Vagina (tissue), 2 donors: Measurements from ENCODE around the gene RNF115. TPM values are rescaled to one million over a fixed set of nuclear protein-coding genes. Genes with fewer than 3 reads are reported as not detected.

Source experiments
- DNase-seq, 2 donors: peaks; one replicate each; pipeline ENCODE4 v3.0.0-alpha.2; 2017; ENCODE audit errors: extremely low spot score in 2 of 2
- H3K27ac ChIP-seq: fragments of 200-600 bp; sonication (generic); one replicate; pipeline ENCODE4 v1.5.1; 2019
- H3K27me3 ChIP-seq: fragments of 200-600 bp; sonication (generic); one replicate; pipeline ENCODE4 v1.5.1; 2019
- H3K36me3 ChIP-seq, 2 donors: fragments of 200-600 bp; sonication (generic); one replicate each; pipeline ENCODE4 v1.5.1; 2017 to 2019
- H3K4me1 ChIP-seq: fragments of 200-600 bp; sonication (generic); one replicate; pipeline ENCODE4 v1.5.1; 2019
- H3K4me3 ChIP-seq, 2 donors: fragments of 200-600 bp; sonication (generic); 1 replicate in 1 of 2; 2 replicates in 1 of 2; pipeline ENCODE4 v1.5.1; 2016 to 2019
- H3K9me3 ChIP-seq: fragments of 200-600 bp; sonication (generic); one replicate; pipeline ENCODE4 v1.5.1; 2019
- CTCF ChIP-seq, 3 experiments: fragments of 450-650 bp in 2 of 3; fragments of 200-600 bp in 1 of 3; sonication (generic) in 1 of 3; IDR thresholded peaks; one replicate each; pipeline ENCODE4 v1.5.1; 2017 to 2019; ENCODE audit warnings: antibody characterized with exemption in 3 of 3, mild to moderate bottlenecking in 2 of 3, moderate library complexity in 2 of 3
- POLR2A ChIP-seq, 2 donors: fragments of 450-650 bp; IDR thresholded peaks; one replicate each; pipeline ENCODE4 v1.6.1; 2017; ENCODE audit warnings: antibody characterized with exemption in 2 of 2, mild to moderate bottlenecking in 2 of 2, moderate library complexity in 2 of 2
- POLR2AphosphoS5 ChIP-seq, 2 donors: sonication (generic); formaldehyde crosslinking; IDR thresholded peaks; one replicate each; pipeline ENCODE4 v1.9.0; 2017; ENCODE audit warnings: antibody characterized with exemption in 2 of 2, mild to moderate bottlenecking in 2 of 2, low read depth in 1 of 2; ENCODE audit not compliant: insufficient read depth in 1 of 2
- intact Hi-C: fragments of 100-400 bp; cut with DNase I; formaldehyde crosslinking; loops from one replicate; pipeline ENCODE4 v1.15.1; 2023
- total RNA-seq: library from RNA; depleted of rRNA; stranded (reverse); fragments of >200 nt; gene quantifications from one replicate; pipeline ENCODE4 v1.2.3, GENCODE V29; 2016

RNF115 gene
- total RNA-seq, 1 donor from 2014 or later: 16.2 TPM

GRCh38 chr1:145751491-145752037, 72.3 kb downstream of the RNF115 start:
- TF ChIP-seq CTCF (IDR thresholded peaks at IDR 0.05): no peak
- no peak for TF ChIP-seq POLR2AphosphoS5 (IDR thresholded peaks at IDR 0.05; ENCODE audit: insufficient read depth in 1 of 2, low read depth in 1 of 2)
- no peak for TF ChIP-seq POLR2A (IDR thresholded peaks at IDR 0.05)
- H3K36me3 ChIP-seq: peaks cover 0 to 29% of the 10 kb centered on the region in 2 donors
- H3K4me1 ChIP-seq: peaks cover 6% of the 10 kb centered on the region
- H3K4me3 ChIP-seq: no peak overlapping the region
- H3K27ac ChIP-seq: peak overlapping the region; percentile 51
- intact Hi-C loops: no loop called here
- H3K9me3 ChIP-seq: no peaks in the 10 kb centered on the region
- H3K27me3 ChIP-seq: no peaks in the 10 kb centered on the region
- no peak for DNase-seq

GRCh38 chr1:145750426-145750825, 73.5 kb downstream of the RNF115 start:
- Histone ChIP-seq H3K9me3 (no peaks in the 10 kb centered on the region), H3K4me1 (peaks cover 6% of the 10 kb centered on the region), H3K27me3 (no peaks in the 10 kb centered on the region), H3K4me3 (no peak overlapping the region), H3K27ac (no peak overlapping the region), H3K36me3 (peaks cover 0 to 38% of the 10 kb centered on the region in 2 donors)
- TF ChIP-seq POLR2AphosphoS5 (IDR thresholded peaks at IDR 0.05; ENCODE audit: insufficient read depth in 1 of 2, low read depth in 1 of 2) (no peak), POLR2A (IDR thresholded peaks at IDR 0.05) (no peak), CTCF (IDR thresholded peaks at IDR 0.05) (no peak)
- intact Hi-C loops: no loop called here
- no peak for DNase-seq

GRCh38 chr1:145747398-145748247, 76.3 kb downstream of the RNF115 start:
- H3K4me1 ChIP-seq: peaks cover 3% of the 10 kb centered on the region
- no peak for DNase-seq
- H3K27ac ChIP-seq: no peak overlapping the region
- no peaks in the 10 kb centered on the region for H3K27me3 ChIP-seq
- peaks cover 0 to 55% of the 10 kb centered on the region in 2 donors for H3K36me3 ChIP-seq
- H3K9me3 ChIP-seq: no peaks in the 10 kb centered on the region
- no peak for TF ChIP-seq POLR2A (IDR thresholded peaks at IDR 0.05)
- no peak for TF ChIP-seq POLR2AphosphoS5 (IDR thresholded peaks at IDR 0.05; ENCODE audit: insufficient read depth in 1 of 2, low read depth in 1 of 2)
- no peak for TF ChIP-seq CTCF (IDR thresholded peaks at IDR 0.05)
- no peak overlapping the region for H3K4me3 ChIP-seq
- intact Hi-C loops: no loop called here

- no peak overlapping the region for H3K4me3 ChIP-seq
- DNase-seq: no peak
- peaks cover 0 to 38% of the 10 kb centered on the region in 2 donors for H3K36me3 ChIP-seq
Observed at GRCh38 chr1:145740269-145740668, 83.6 kb downstream of the RNF115 start.

More at GRCh38 chr1:145740269-145740668, 83.6 kb downstream of the RNF115 start:
- TF ChIP-seq POLR2A (IDR thresholded peaks at IDR 0.05) (no peak), CTCF (IDR thresholded peaks at IDR 0.05) (no peak), POLR2AphosphoS5 (IDR thresholded peaks at IDR 0.05; ENCODE audit: insufficient read depth in 1 of 2, low read depth in 1 of 2) (no peak)
- H3K9me3 ChIP-seq: no peaks in the 10 kb centered on the region
- H3K4me1 ChIP-seq: no peaks in the 10 kb centered on the region
- intact Hi-C loops: no loop called here
- no peaks in the 10 kb centered on the region for H3K27me3 ChIP-seq
- no peak overlapping the region for H3K27ac ChIP-seq
